Cardiac muscle cell (in vitro differentiated cells and primary cell): ENCODE measurements around the gene CHD6. TPM values are rescaled to one million over a fixed set of nuclear protein-coding genes. Genes with fewer than 3 reads are reported as not detected.

Source experiments
- DNase-seq, 2 donors: peaks; one replicate each; pipeline versions ENCODE4 v3.0.0 to v3.0.0-alpha.2; 2010 to 2017; ENCODE audit warnings: low read depth in 1 of 2, low spot score in 1 of 2
- H3K27ac ChIP-seq: fragments of 200-600 bp; sonication (generic); 2 replicates; pipeline ENCODE4 v1.5.1; 2016
- H3K27me3 ChIP-seq: fragments of 200-600 bp; sonication (generic); 2 replicates; pipeline ENCODE4 v1.6.0; 2016; ENCODE audit warnings: control low read depth
- H3K36me3 ChIP-seq: fragments of 200-600 bp; sonication (generic); 2 replicates; pipeline ENCODE4 v1.5.1; 2016; ENCODE audit warnings: control low read depth
- H3K4me1 ChIP-seq: fragments of 200-600 bp; sonication (generic); 2 replicates; pipeline ENCODE4 v1.8.1; 2017; ENCODE audit warnings: low read depth, mild to moderate bottlenecking, mixed run types
- H3K4me3 ChIP-seq: fragments of 200-600 bp; sonication (generic); 2 replicates; pipeline ENCODE4 v1.5.1; 2016; ENCODE audit warnings: mild to moderate bottlenecking
- H3K9me3 ChIP-seq: fragments of 200-600 bp; sonication (generic); 2 replicates; pipeline ENCODE4 v1.5.1; 2017; ENCODE audit warnings: low read depth, mild to moderate bottlenecking, control low read depth
- CTCF ChIP-seq: IDR thresholded peaks from 2 replicates; pipeline ENCODE4 v1.5.1; 2012; ENCODE audit warnings: low read depth, mild to moderate bottlenecking, low read length
- polyA plus RNA-seq: library from polyadenylated mRNA; unstranded; fragments of >200 nt; fragmentation: Nextera tagmentation; extraction: Ambion mirVana; gene quantifications from 2 replicates; pipeline ENCODE4 v1.2.1, GENCODE V29; 2016
- total RNA-seq: library from RNA; depleted of rRNA; stranded (reverse); fragments of >200 nt; gene quantifications from 2 replicates; pipeline ENCODE4 v1.2.3, GENCODE V29; 2016

The CHD6 gene
- total and polyA plus RNA-seq, 2 experiments from 2014 or later, result 56.3 to 61.9 TPM

GRCh38 chr20:41480054-41480770 lies 138.0 kb downstream of the CHD6 start:
- Histone ChIP-seq H3K4me3 (no peak overlapping the region), H3K27me3 (no peaks in the 10 kb centered on the region), H3K9me3 (no peaks in the 10 kb centered on the region), H3K27ac (peak overlapping the region; percentile 66), H3K36me3 (peaks cover 34% of the 10 kb centered on the region), H3K4me1 (peaks cover 10% of the 10 kb centered on the region)
- TF ChIP-seq CTCF, result no peak
- peak; percentile 12 to 14 for DNase-seq

- no peak for TF ChIP-seq CTCF
These were observed 139.1 kb downstream of the CHD6 start for GRCh38 chr20:41479113-41479512.

GRCh38 chr20:41478026-41478425 lies 140.2 kb downstream of the CHD6 start:
- Histone ChIP-seq H3K4me1 (peaks cover 10% of the 10 kb centered on the region), H3K27me3 (no peaks in the 10 kb centered on the region), H3K27ac (no peak overlapping the region), H3K4me3 (no peak overlapping the region), H3K36me3 (peaks cover 15% of the 10 kb centered on the region), H3K9me3 (no peaks in the 10 kb centered on the region)
- no peak for DNase-seq
- TF ChIP-seq CTCF, result no peak

More at GRCh38 chr20:41479113-41479512, 139.1 kb downstream of the CHD6 start:
- Histone ChIP-seq H3K27me3 (no peaks in the 10 kb centered on the region), H3K36me3 (peaks cover 23% of the 10 kb centered on the region), H3K4me1 (peaks cover 10% of the 10 kb centered on the region), H3K4me3 (no peak overlapping the region), H3K9me3 (no peaks in the 10 kb centered on the region), H3K27ac (no peak overlapping the region)
- DNase-seq, result no peak

GRCh38 chr20:41476446-41476845 lies 141.7 kb downstream of the CHD6 start:
- Histone ChIP-seq H3K4me3 (no peak overlapping the region), H3K9me3 (no peaks in the 10 kb centered on the region), H3K4me1 (peaks cover 10% of the 10 kb centered on the region), H3K27ac (no peak overlapping the region), H3K36me3 (peaks cover 4% of the 10 kb centered on the region), H3K27me3 (no peaks in the 10 kb centered on the region)
- TF ChIP-seq CTCF, result no peak
- DNase-seq, result no peak

- no peaks in the 10 kb centered on the region for H3K27me3 ChIP-seq
- no peak overlapping the region for H3K27ac ChIP-seq
- no peak overlapping the region for H3K4me3 ChIP-seq
- peaks cover 10% of the 10 kb centered on the region for H3K4me1 ChIP-seq
- DNase-seq, result peak in 1 of 2 donors; percentile 77
- peaks cover 6% of the 10 kb centered on the region for H3K36me3 ChIP-seq
- H3K9me3 ChIP-seq, result no peaks in the 10 kb centered on the region
- TF ChIP-seq CTCF, result no peak
These were observed 142.2 kb downstream of the CHD6 start for GRCh38 chr20:41476013-41476441.
